ENCODE measurements around the gene CANX. TPM values are rescaled to one million over a fixed set of nuclear protein-coding genes. Genes with fewer than 3 reads are reported as not detected.

Gene CANX
- polyA plus RNA-seq, 1 experiment, result 817 TPM

- no peak for DNase-seq (ENCODE audit: low read depth, low spot score)
- Histone ChIP-seq H3K9me3 (ENCODE audit: control insufficient read depth, insufficient read depth, low read length) (no peaks in the 10 kb centered on the region; the same call in 1 of the 2 replicates), H3K4me3 (ENCODE audit: low read depth, low read length) (no peak overlapping the region), H3K27ac (ENCODE audit: low read depth, low read length) (peak overlapping the region; percentile 55), H3K27me3 (ENCODE audit: control insufficient read depth, insufficient read depth, low read length) (no peaks in the 10 kb centered on the region)
- ChIA-PET CTCF (interaction anchor here (0.5 to 1.4 kb wide), 2 partner anchors 28 to 29 kb away, joined by 3 to 5 read pairs; no protein-coding TSS in a partner anchor), POLR2A (interaction anchor here (0.7 kb wide), 1 partner anchor 37 kb away, joined by 8 read pairs; no protein-coding TSS in a partner anchor)
- no peak for TF ChIP-seq CTCF (IDR thresholded peaks at IDR 0.05; ENCODE audit: low read depth, low read length)
Observed at GRCh38 chr5:179766726-179767455, 68.1 kb downstream of the CANX start.

GRCh38 chr5:179767496-179768100 lies 68.8 kb downstream of the CANX start:
- CTCF ChIA-PET, result interaction anchor here (1.4 kb wide), 1 partner anchor 28 kb away, joined by 5 read pairs; no protein-coding TSS in a partner anchor
- Histone ChIP-seq H3K27ac (ENCODE audit: low read depth, low read length) (no peak overlapping the region), H3K4me3 (ENCODE audit: low read depth, low read length) (no peak overlapping the region), H3K9me3 (ENCODE audit: control insufficient read depth, insufficient read depth, low read length) (no peaks in the 10 kb centered on the region; the same call in 1 of the 2 replicates), H3K27me3 (ENCODE audit: control insufficient read depth, insufficient read depth, low read length) (no peaks in the 10 kb centered on the region)
- no peak for DNase-seq (ENCODE audit: low read depth, low spot score)
- POLR2A ChIA-PET, result no interaction called here
- no peak for TF ChIP-seq CTCF (IDR thresholded peaks at IDR 0.05; ENCODE audit: low read depth, low read length)

GRCh38 chr5:179768326-179769085 lies 69.7 kb downstream of the CANX start:
- TF ChIP-seq CTCF (IDR thresholded peaks at IDR 0.05; ENCODE audit: low read depth, low read length), result no peak
- no peak overlapping the region for H3K27ac ChIP-seq (ENCODE audit: low read depth, low read length)
- no peak overlapping the region for H3K4me3 ChIP-seq (ENCODE audit: low read depth, low read length)
- no peaks in the 10 kb centered on the region for H3K27me3 ChIP-seq (ENCODE audit: control insufficient read depth, insufficient read depth, low read length)
- ChIA-PET CTCF (interaction anchor here (0.6 to 1.4 kb wide), 3 partner anchors 17 to 37 kb away, joined by 4 to 5 read pairs (median 5); no protein-coding TSS in a partner anchor), POLR2A (interaction anchor here (0.7 kb wide), 1 partner anchor 9 kb away, joined by 3 read pairs; no protein-coding TSS in a partner anchor)
- no peaks in the 10 kb centered on the region; the same call in 1 of the 2 replicates for H3K9me3 ChIP-seq (ENCODE audit: control insufficient read depth, insufficient read depth, low read length)
- DNase-seq (ENCODE audit: low read depth, low spot score), result no peak

GRCh38 chr5:179769271-179769670 lies 70.5 kb downstream of the CANX start:
- POLR2A ChIA-PET, result interaction anchor here (0.7 kb wide), 2 partner anchors 10 to 25 kb away, joined by 3 read pairs; no protein-coding TSS in a partner anchor
- CTCF ChIA-PET, result interaction anchor here (0.6 kb wide), 2 partner anchors 28 to 37 kb away, joined by 3 to 5 read pairs; no protein-coding TSS in a partner anchor
- no peaks in the 10 kb centered on the region for H3K27me3 ChIP-seq (ENCODE audit: control insufficient read depth, insufficient read depth, low read length)
- no peaks in the 10 kb centered on the region; the same call in 1 of the 2 replicates for H3K9me3 ChIP-seq (ENCODE audit: control insufficient read depth, insufficient read depth, low read length)
- TF ChIP-seq CTCF (IDR thresholded peaks at IDR 0.05; ENCODE audit: low read depth, low read length), result no peak
- no peak for DNase-seq (ENCODE audit: low read depth, low spot score)
- no peak overlapping the region for H3K4me3 ChIP-seq (ENCODE audit: low read depth, low read length)
- H3K27ac ChIP-seq (ENCODE audit: low read depth, low read length), result no peak overlapping the region
